C4-2B (cell line): Measurements from ENCODE around the gene VPS45.
"Not testable (repeated sequence)": the region's sequence is repeated elsewhere in the genome, so short reads cannot be mapped to it uniquely, and the experiment has no call there.

ENCODE experiments used
- H3K27ac ChIP-seq: fragments of 450-650 bp; 2 replicates; pipeline ENCODE4 v1.5.1; 2017
- CTCF ChIP-seq: fragments of 450-650 bp; conservative IDR thresholded peaks from 2 replicates; pipeline ENCODE4 v1.5.1; 2017; ENCODE audit warnings: mild to moderate bottlenecking
- ZFX ChIP-seq: fragments of 450-650 bp; IDR thresholded peaks from 2 replicates; pipeline ENCODE4 v1.6.1; 2017

VPS45 gene

GRCh38 chr1:150127868-150128267, 60.3 kb downstream of the VPS45 start:
- TF ChIP-seq CTCF = no peak
- no peak for TF ChIP-seq ZFX
- no peak overlapping the region for H3K27ac ChIP-seq

- no peak overlapping the region for H3K27ac ChIP-seq
- TF ChIP-seq CTCF (no peak), ZFX (no peak)
Measured at GRCh38 chr1:150132372-150132771, 64.8 kb downstream of the VPS45 start.

GRCh38 chr1:150134537-150134936, 67.0 kb downstream of the VPS45 start:
- TF ChIP-seq CTCF (no peak), ZFX (no peak)
- no peak overlapping the region for H3K27ac ChIP-seq

GRCh38 chr1:150135400-150135799, 67.8 kb downstream of the VPS45 start:
- not testable (repeated sequence) for H3K27ac ChIP-seq

GRCh38 chr1:150138044-150138443, 70.5 kb downstream of the VPS45 start:
- no peak for TF ChIP-seq ZFX
- no peak for TF ChIP-seq CTCF

GRCh38 chr1:150141452-150141851, 73.9 kb downstream of the VPS45 start:
- no peak for TF ChIP-seq ZFX
- TF ChIP-seq CTCF = no peak
- no peak overlapping the region for H3K27ac ChIP-seq

More at GRCh38 chr1:150138044-150138443, 70.5 kb downstream of the VPS45 start:
- H3K27ac ChIP-seq = no peak overlapping the region

DNA sequence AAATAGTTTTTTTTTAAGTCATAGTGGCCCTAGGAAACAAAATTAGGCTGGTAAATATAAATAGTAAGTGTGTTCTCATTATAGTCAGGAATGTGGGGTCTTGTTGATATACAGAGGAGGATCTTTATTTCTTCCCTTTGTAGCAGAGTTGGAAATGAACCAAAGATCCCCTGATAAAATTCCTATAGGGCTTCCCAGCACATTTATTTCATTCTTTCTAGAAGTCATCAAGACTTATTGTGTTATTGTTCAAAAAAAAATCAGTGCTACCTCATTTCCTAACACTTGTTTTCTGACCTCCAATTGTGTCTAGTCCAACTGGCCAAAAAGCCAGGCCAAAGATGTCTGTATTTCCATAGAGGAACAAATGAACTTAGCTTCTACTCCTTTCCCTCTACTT, 74.5 kb downstream of the VPS45 start:
- TF ChIP-seq ZFX (no peak), CTCF (no peak)
- no peak overlapping the region for H3K27ac ChIP-seq

GRCh38 chr1:150144606-150145005, 77.0 kb downstream of the VPS45 start:
- TF ChIP-seq ZFX (no peak), CTCF (no peak)
- H3K27ac ChIP-seq = no peak overlapping the region

DNA sequence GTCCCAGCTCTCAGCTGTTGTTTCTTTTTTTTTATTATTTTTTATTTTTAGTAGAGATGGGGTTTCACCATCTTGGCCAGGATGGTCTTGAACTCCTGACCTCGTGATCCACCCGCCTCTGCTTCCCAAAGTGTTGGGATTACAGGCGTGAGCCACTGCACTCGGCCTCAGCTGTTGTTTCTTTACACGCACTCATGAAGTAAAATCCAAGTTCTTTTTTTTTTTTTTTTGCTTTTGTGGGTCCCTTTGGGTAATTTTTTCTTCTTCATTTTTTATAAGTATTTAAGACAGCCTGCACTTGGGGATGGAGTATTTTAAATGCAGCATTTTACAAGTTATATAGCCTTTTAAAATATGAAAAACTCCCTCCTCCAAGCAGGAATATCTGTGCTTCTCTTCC, 78.4 kb downstream of the VPS45 start:
- H3K27ac ChIP-seq = not testable (repeated sequence)
